HG02973 (cell line): ENCODE results near the gene F5.

Experiments used
- ATAC-seq: cut with Tn5 transposase; IDR thresholded peaks from one replicate; pipeline ENCODE4 v1.9.1; 2021; ENCODE audit warnings: moderate library complexity; ENCODE audit not compliant: unreplicated experiment

Gene F5

DNA sequence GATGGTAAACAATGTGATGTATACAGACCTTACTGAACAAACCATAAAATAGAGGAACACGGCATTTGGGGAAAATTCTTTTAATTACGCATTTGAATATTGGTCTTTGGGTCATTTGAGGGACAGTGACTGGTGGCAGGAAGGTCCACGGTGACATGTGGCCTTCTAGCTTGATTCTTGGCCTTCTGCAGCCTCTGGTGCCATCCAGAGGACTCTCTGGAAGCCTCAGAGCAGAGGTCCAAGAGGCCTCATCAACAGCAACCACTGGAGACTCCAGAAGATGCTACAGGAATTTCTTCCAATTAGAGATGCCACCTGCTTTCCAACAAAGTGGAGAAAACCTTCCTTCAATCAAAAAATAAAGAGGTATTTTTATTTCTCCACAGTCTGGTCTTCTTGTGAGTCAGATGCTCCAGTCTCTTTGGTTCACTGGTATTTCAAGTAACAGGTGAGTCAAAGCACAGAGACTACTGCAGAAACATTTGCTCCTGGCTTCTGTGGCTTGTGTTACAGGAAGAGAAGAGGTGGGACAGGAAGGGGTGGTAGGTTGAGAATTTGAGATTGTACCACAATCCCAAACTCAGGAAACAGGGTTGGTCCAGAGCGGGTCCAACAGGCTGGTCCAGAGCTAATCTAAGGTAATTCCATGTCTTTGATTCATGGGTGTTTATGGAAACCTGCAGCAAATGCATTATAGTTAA is 2.7 kb upstream of the F5 start:
- ATAC-seq = no peak

DNA sequence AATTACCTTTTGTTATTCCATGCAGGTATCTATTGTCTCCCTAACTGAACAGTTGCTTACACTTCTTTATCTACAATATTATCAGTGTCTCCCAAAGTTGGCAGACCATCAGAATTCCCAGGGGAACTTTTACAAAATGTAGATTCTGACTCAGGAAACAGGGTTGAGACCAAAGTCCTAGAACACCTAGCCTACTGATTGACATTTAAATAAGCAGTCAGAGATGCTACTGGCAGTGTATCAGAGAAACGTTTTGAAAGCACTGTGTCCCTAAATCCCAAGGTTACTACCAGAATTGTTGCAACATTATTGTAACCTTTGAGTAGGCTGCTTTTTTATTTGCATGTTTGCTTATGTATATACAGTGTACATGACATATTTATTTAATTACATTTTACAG is 1.8 kb upstream of the F5 start:
- ATAC-seq = no peak

DNA sequence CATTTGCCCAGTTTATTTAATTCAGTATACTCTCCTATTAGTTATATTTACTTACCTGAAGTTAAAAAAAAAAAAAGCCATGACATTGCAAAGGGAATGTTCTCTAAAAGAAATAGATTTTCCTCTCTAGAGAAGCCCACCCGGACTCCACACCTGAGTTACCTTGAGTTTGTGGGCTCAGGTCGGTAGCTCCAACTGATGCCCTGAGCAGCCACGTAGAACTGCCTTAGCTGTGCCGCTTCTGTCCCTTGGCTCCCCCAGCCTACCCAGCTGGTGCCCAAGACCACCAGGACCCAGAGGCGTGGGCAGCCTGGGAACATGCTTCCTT is 250 bp downstream of the F5 start:
- ATAC-seq = no peak

GRCh38 chr1:169585181-169585580 is 1.1 kb downstream of the F5 start:
- no peak for ATAC-seq

DNA sequence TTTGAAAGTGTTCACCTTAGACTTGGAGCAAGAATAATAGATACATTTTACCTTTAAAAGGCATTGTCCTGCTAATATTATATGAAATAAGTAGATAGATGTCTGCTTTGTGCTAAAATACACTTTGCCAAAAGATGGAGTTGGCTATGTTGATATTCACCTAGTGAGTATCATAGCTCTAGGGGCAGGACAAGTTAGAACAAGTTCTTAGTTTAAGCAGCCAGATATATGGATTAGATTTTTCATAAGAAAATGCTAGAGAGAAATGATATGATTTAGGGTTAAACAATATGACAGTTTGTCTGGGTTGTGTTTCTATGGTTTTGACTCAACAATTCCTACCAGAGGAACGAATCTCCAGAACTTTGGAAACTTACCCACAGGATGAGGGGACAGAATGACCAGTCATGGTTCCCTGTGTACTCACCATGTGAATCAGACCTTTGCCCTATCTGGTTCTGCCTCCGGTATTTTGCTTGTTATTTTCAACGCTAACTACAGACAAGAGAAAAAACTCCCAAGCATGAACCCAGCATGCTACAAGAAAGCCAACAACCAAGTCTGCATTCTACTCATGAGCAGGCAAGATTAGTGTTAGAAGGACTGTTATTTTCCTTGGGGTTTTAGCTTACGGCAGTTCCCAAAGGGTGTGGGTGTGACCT is 1.7 kb downstream of the F5 start:
- no peak for ATAC-seq

DNA sequence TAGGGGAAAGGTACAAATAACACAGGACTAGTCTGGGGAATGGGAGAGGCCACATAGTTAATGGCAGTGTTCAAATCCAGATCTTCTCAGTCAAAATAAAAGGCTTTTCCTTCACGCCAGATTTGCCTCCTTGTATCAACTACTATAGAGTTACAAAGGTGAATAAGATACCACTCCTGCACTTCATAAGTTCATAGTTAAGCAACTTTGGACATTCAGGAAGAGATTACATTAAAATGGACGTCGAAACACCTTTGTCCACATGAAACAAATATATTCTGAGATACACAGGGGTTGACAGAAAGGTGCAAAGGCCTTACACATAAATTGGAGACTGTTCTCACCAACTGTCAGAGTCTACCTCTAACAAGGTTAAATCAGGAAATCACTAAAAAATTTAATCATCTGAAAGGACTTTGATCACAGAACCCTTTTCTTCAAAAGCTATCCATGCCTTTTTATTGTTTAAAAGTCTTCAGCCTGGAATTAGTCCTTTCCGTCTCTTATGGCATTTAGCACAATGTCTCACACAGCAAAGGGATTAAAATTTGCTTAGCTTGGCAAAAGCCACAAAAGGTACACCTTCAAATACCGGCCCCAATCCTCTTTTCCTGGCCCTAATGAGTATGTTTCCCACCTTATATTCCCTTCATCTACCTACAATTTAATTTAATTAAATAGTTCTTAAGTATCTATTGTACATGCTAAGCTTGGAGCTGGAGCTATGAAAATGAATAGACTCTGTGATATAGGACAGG is 8.1 kb downstream of the F5 start:
- ATAC-seq = no peak

GRCh38 chr1:169576935-169577331 is 9.3 kb downstream of the F5 start:
- ATAC-seq = no peak

- no peak for ATAC-seq
Observed at GRCh38 chr1:169576241-169576934, 9.9 kb downstream of the F5 start.

- ATAC-seq = no peak
Observed at GRCh38 chr1:169574336-169574735, 11.9 kb downstream of the F5 start.

- ATAC-seq = no peak
Observed at GRCh38 chr1:169572187-169572586, 14.1 kb downstream of the F5 start.

DNA sequence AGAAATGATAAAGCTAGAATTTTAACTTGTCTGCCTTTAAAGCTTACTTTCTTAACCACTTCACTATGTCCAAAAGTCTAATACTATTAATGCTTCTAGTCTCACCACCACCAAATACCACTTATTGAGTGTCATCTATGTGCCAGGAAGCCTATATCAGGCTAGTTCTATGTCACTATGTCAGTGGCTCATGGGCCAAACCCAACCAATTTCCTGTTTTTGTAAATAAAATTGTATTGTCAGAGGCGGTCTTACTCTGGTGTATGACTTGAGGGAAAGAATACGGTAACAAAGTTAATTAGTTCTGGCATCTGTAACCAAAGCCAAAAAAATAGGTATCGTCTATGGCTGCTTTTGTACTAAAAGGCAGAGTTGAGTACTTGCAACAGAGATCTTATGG is 14.8 kb downstream of the F5 start:
- ATAC-seq = no peak

GRCh38 chr1:169570172-169570574 is 16.1 kb downstream of the F5 start:
- ATAC-seq = no peak

- no peak for ATAC-seq
Observed at GRCh38 chr1:169568497-169568896, 17.8 kb downstream of the F5 start.

GRCh38 chr1:169565335-169566271 is 20.7 kb downstream of the F5 start:
- ATAC-seq = no peak

DNA sequence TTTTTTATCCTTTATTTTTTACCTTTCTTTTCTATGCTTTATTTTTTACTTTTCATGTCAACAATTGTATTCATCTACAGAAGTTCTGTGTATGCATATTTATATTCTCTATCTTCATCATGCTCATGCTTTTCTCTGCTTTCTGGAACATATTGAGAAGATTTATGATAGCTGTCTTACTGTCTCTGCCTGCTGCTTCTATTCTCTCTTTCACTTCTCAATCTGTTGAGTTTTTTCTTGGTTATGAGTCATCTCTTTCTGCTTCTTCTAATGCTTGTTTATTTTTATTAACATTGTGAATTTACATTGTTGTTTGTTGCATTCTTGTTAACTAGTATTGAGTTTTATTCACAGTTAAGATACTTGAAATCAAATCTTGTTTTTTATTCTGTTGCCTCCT is 22.6 kb downstream of the F5 start:
- ATAC-seq = no peak

DNA sequence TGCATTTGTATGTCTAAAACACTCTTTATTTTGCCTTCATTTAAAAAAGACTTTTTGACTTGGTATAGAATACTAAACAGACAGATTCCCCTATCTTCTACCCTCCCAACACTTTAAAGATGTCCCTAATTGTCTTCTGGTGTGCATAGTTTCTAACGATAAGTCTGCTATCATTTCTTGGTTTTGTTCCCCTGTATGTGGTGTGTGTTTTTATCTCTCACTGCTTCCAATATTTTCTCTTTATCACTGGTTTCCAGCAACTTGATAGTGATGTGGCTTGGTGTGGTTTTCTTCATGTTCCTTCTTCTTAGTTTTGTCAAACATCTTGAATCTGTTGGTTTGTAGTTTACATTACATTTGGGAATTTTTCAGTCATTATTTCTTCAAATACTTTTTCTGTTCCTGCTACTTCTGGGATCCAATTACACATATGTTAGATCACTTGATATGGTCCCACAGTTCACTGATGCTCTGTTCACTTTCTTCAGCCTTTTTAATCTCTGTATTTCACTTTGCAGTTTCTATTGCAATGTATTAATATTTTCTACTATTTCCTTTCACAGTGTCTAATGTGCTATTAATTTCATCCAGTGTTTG is 23.2 kb downstream of the F5 start:
- ATAC-seq = no peak

DNA sequence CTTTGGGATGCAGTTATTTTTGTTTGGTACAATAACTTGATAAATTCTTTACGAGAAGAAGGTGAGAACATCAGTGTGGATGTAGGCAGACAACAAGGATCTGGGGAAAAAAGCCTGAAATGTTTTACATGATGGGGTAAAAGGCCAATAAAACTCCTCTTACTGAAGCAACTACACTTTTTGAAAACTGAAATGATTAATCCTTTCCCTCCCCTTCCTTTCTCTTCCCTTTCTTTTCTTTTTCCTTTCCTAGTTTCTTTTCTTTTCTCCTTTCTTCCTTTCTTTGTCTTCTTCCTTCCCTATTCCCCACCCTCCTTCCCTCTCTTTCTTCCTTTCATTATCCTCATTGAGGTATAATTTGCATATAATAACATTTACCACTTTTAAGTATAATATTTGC is 24.6 kb downstream of the F5 start:
- ATAC-seq = no peak

DNA sequence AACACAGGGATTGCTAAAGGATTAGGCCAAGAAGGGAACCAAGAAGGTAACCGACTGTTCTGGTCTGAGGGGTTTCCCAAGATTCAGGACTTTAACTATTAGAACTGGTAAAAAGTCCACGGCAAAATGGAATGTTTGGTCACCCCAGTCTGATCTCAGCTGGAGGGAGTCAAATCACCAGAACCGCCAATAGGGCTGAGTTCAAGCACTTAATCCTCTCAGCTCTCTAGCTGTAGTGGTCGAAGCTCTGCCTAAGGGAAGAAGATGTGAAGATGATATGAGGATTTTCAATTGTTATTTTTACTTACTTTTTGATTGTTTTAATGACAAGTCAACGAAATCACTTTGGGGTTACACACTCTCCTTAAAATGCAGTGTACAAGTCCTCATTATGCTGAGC is 29.1 kb downstream of the F5 start:
- ATAC-seq = no peak

DNA sequence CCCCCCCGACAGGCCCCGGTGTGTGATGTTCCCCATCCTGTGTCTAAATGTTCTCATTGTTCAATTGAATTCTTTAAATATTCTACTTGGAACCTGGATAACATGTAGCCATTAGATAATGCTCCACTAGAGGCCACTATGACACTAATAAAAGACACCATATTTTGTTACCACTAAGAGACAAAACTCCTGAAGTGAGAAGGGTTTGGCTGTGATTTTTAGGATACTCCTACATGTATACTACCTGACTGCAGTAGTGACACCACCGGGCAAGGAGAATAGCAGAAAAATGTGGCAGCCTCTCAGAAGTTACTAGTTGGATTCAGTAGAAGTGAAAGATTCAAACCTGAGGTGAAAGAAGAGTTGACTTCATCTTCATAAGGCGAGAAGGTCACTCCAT is 36.0 kb downstream of the F5 start:
- no peak for ATAC-seq

GRCh38 chr1:169548282-169548681 is 38.0 kb downstream of the F5 start:
- no peak for ATAC-seq
